Measurements from ENCODE around the gene TCF4.

TCF4 gene

GRCh38 chr18:55239740-55240139 is 348.3 kb downstream of the TCF4 start:
- H3K27ac ChIP-seq = no peak overlapping the region
- no peak for TF ChIP-seq CTCF (conservative IDR thresholded peaks at IDR 0.05)

GRCh38 chr18:55237660-55238059 is 350.3 kb downstream of the TCF4 start:
- H3K27ac ChIP-seq = no peak overlapping the region
- no peak for TF ChIP-seq CTCF (conservative IDR thresholded peaks at IDR 0.05)

GRCh38 chr18:55236150-55236931 is 351.7 kb downstream of the TCF4 start:
- no peak for TF ChIP-seq CTCF (conservative IDR thresholded peaks at IDR 0.05)
- H3K27ac ChIP-seq = no peak overlapping the region

- TF ChIP-seq CTCF (conservative IDR thresholded peaks at IDR 0.05) = no peak
- H3K27ac ChIP-seq = no peak overlapping the region; the same call in 1 of the 2 replicates
Observed at GRCh38 chr18:55235094-55235461, 352.9 kb downstream of the TCF4 start.

- H3K27ac ChIP-seq = no peak overlapping the region; the same call in 1 of the 2 replicates
- TF ChIP-seq CTCF (conservative IDR thresholded peaks at IDR 0.05) = peak; percentile 80
Observed at GRCh38 chr18:55234366-55235093, 353.5 kb downstream of the TCF4 start.

- H3K27ac ChIP-seq = no peak overlapping the region
- no peak for TF ChIP-seq CTCF (conservative IDR thresholded peaks at IDR 0.05)
Observed at GRCh38 chr18:55233857-55234256, 354.1 kb downstream of the TCF4 start.

GRCh38 chr18:55232506-55232905 is 355.5 kb downstream of the TCF4 start:
- no peak for TF ChIP-seq CTCF (conservative IDR thresholded peaks at IDR 0.05)
- no peak overlapping the region for H3K27ac ChIP-seq
